Fibroblast of skin of left quadriceps (primary cell): ENCODE data around the gene NXPH1.

Experiments used
- DNase-seq, 2 experiments: peaks; one replicate each; pipeline ENCODE4 v3.0.0-alpha.2; 2013; ENCODE audit warnings: low read depth in 2 of 2

NXPH1 gene

GRCh38 chr7:8499128-8499527 lies 65.7 kb downstream of the NXPH1 start:
- DNase-seq = no peak

DNA sequence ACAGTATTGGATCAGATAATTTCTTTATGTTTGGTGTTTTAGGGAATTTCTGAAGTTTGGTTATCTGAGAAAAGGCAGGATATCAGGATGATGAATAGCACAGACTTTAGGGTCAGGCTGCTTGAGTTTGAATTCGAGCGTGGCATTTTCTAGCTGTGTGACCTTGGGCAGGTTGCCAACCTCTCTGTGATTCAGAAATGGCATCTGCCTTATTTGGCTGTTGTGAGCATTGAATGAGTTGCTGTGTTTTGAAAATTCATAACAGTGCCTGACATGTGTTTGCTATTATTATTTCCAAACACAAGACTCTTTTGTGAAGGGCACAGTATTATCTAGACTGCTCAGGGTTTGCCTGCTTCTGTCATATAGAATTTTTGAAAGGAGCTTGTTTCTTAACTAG lies 66.9 kb downstream of the NXPH1 start:
- DNase-seq = no peak

GRCh38 chr7:8507566-8507965 lies 74.2 kb downstream of the NXPH1 start:
- DNase-seq = no peak

DNA sequence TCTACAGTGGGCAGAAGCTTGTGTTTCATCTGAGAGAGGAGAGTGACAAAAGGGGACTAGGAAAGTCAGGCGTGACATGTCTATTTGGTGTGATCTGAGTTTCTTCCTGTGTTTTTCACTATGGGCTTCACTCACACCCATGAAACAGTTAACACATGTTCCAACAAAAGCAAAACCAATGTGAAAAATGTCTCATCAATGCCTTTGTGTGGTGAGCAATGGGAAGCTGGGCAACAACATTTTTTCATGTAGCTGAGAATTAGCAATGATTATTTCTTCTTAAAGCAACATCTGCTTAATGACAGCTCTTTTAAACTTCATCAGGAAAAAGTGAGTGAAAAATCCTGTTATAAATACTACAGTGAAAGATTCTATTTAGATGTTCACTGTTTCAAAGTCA lies 76.2 kb downstream of the NXPH1 start:
- no peak for DNase-seq

- no peak for DNase-seq
Measured at GRCh38 chr7:8511855-8512254, 78.4 kb downstream of the NXPH1 start.

DNA sequence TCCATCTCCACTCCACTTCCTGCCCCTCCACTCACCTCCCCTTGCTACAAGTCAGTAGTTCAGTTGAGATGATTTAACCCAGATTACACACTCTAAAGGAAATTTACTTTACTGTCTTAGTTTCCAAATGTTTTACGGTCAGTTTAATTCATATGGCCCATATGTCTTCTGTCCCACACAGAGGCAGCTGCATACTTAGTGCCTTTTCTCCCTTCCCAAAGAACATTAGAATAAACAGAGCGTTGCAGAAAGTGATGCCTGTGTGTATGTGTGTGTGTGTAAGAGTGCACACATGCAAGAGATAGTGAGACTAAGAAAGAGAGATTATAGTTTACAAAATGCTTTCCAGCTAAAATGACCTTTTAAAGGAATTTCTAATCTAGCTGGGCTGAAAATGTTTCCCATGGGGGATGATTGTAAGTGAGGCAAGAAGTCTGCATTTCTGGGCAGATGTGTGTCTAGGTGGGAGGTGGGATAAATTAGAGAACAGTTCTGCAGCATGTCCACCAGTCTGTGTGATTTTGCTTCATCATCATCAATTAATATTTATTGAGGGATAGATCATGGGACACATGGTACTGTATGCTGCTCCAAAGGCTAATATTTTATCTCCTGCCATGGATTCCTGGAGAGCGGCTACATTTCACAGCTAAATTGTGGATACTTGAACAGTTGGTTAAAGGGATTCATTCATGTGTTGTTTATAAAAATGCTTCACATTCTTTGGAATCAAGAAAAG lies 81.5 kb downstream of the NXPH1 start:
- no peak for DNase-seq

- DNase-seq = no peak
Measured at GRCh38 chr7:8515640-8516185, 82.3 kb downstream of the NXPH1 start.

DNA sequence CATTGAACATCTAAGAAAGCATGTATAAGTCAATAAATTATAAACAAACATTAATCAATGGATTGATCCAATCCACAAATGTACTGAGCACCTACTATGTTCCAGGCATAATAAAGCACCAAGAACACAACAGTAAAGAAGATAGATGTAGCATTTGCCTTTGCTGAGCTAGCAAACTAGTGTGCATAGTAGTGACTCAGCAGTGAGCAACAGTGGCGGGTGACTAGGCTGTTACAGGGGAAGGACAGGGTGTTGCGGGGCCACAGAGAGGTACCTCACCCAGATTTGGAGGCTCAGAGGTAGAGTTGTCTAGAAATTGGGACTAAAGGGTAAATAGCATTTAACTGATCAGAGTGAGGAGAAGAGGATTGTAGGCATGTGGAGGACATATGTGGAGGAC lies 83.6 kb downstream of the NXPH1 start:
- DNase-seq = no peak

- no peak for DNase-seq
Measured at GRCh38 chr7:8528311-8528710, 94.9 kb downstream of the NXPH1 start.

GRCh38 chr7:8531991-8532515 lies 98.6 kb downstream of the NXPH1 start:
- no peak for DNase-seq

DNA sequence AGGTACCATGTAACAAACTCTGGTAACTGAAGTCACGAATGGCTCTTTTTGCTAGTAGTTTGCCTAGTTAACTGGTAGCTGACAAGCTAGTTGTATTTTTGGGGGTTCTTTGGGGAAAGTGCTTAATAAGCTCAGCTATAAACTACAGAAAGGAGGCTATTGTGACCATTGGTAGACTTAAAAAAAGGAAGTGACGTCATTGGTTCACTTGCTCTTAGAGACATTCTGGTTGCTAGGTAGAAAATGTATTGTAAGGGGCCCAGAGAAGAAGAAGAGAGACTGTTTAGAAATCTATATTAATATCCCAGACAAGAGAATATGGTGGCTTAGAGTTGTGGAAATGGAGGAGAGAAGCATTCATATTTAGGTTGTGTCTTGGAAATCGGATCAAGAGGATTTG lies 103.0 kb downstream of the NXPH1 start:
- DNase-seq = no peak

DNA sequence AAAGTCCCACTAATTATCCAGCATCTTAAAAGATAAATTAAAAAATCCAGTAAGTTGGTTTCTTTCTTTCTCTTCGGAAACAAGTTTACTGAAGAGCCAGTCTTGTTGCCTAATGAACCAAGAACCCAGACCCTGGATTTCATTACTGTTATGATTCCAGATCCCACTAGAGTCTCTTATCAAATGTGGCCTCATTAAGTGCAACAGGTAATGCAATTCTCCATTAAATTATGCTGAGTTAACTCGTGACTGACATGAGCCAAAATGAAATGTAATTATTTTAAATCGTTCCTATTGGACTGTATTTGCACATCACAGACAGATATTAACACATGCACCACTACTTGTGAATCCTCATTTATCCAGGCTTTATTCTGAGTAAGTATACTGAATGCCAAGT lies 115.6 kb downstream of the NXPH1 start:
- DNase-seq = no peak

DNA sequence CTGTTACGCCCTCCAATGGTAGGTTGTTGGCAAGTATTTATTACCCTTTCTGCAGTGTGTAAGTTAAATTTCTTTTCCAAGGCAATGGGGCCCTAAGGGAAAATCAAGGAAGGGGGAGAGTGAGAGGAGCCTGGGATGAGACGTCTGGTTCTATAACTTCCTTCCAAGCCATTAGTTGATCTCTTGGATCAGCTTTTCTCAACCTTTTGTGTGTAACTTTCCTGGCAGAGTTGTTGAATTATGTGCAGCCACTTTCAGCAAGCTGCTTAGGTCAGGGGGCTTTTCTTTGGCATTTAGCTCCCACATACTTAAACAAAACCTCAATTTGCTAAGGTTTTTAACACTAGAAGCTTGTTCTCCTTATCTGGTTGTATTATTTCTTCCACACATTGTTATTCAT lies 127.1 kb downstream of the NXPH1 start:
- DNase-seq = no peak

DNA sequence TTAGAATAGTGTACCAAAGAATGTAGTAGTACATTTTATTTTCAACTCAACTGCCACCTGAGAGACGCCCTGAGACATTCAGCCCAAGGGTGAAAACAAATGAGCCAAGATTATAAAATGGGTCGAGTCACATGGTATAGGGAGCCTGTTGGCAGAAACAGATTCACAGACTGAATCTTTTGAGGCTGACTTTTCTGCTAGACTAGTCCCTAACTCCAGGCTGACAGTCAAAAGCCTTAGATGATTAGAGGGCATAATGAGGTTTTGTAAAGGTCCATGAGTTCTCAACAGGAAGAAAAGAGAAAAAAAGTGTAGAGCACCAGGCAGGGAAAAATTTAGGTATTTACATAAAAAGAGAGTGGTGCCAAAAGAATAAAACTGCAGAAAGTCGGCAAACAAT lies 128.0 kb downstream of the NXPH1 start:
- no peak for DNase-seq

DNA sequence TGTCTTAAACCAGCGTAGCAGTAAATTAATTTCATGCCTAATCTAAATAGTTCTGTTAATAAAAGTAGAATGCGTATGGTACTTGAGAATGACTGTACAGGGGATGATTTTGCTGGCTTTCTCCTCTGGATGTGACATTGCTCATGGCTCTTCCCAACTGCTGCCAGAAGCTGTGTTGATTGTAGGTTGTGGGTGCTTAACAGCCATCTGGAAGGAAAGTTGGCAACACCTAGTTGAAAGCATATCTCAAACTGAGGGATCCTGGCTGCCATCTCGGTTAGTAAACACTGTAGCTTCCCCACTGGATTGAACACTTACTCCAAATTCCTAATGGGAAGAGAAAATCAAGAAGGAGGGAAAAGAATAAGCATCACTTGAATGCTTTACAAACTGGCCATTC lies 130.9 kb downstream of the NXPH1 start:
- no peak for DNase-seq

- no peak for DNase-seq
Measured at GRCh38 chr7:8566016-8566415, 132.6 kb downstream of the NXPH1 start.

DNA sequence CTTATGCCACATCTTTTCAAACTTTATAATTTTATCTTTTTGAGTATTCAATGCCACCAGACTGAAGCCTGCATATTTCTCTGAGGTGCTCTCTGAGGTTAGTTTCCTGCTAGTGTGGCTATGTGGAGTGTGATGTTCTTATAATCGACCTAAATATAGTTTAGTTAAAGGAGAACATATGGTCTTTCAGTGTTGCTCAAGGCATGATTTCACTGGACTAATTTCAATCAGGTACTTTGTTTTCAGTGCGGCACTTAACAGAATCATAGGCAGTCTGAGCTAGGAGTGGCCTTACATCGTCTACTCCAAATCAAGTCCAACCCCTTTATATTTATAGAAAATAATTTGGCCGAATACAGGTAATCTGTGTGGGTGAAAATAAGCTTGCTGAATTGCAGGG lies 134.2 kb downstream of the NXPH1 start:
- DNase-seq = no peak

DNA sequence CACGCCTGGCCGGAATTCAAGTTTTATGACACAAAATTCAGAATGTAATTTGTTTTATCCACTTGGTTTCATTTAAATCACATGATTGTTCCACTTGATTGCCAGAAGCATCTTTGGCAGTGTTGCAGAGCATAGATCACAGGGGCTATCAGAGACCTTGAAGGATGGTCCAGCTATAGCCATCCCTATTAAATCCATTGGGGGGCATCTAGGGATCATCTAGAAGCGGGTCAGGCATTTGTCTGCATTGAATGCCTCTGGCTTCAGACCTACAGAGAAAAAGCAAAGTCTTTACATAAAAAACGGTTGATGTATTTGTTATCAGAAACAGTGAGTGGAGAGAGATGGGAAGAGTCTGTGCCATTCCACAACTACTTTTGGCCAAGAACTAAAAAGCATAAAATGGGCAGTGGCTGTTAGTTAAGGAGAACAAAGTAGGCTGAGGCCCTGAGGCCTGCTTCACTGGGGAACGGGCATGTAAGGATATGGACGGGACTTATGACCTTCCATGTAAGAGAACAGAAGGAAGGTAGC lies 146.3 kb downstream of the NXPH1 start:
- DNase-seq = no peak

DNA sequence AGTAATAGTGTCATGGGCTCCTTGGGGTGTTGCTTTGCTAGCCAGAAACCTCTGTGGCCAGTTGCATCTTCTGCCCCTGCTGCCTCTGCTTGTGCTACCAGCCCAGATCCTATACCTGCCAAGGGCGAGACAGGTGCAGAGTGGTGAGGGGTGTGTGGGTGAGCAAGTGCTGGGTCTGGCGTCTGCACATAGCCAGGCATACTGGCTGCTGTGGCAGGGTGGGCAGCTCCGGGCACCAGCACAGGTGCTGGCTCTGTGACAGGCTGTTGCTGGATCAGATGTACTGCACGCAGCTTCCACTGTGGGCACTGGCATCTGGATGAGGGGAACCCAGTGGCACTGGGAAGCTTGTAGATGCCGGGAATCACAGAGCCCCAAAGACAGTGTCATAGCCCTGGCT lies 148.4 kb downstream of the NXPH1 start:
- no peak for DNase-seq

DNA sequence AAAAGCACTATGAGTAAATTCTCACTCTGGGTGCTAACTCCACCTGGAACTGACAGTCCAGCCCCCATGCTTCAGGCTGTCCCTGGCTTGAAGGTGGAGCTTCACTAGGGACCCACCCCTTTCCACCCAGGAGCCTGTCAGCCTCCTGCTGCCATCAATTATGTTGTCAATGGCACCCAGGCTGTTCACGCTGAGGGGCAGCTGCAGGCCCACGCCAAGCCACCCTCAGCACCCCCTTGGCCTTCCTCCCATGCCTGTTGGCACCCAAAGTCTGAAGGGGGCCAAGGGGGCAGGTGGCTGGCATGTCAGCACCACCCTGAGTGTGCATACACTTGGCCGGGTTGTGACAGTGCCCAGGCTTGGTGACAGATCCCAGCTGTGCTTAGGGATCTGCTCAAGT lies 149.3 kb downstream of the NXPH1 start:
- no peak for DNase-seq

DNA sequence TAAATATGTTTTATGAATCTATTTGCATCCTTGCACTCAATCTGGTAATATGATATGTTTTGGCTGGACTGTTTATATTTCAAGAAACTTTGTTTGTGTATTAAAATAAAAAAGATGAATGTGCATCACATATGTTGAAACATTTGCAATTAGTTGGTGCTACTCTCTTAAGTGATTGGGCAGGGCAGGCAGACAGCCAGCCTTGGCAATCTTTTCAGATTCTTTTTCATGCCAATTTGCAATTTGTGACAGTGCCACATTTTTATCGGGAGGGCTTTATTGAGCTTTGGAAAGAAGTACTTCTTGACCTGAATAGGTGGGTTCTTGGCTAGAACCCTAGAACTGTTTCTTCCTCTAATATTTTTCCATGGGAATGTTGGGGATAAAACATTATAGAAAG lies 152.2 kb downstream of the NXPH1 start:
- no peak for DNase-seq

DNA sequence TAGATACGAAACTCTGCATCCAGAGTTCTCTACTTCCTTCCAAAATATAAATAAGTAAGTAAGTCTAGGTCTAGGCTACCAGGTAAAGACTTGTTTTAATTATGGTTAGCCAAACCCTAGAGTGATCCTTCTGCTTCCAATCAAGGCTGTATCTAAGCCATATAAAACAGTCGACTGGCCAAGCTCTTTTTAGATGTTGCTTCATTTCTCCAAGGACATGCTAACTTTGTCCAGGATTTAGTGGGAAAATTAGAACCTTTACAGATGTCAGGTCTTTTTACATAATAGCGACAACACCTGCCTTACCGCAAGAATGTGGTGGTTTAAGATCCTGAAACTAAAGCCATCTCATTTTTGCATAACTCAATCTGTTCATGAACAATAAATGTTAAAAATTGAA lies 156.8 kb downstream of the NXPH1 start:
- DNase-seq = no peak

- no peak for DNase-seq
Measured at GRCh38 chr7:8590791-8591190, 157.4 kb downstream of the NXPH1 start.

DNA sequence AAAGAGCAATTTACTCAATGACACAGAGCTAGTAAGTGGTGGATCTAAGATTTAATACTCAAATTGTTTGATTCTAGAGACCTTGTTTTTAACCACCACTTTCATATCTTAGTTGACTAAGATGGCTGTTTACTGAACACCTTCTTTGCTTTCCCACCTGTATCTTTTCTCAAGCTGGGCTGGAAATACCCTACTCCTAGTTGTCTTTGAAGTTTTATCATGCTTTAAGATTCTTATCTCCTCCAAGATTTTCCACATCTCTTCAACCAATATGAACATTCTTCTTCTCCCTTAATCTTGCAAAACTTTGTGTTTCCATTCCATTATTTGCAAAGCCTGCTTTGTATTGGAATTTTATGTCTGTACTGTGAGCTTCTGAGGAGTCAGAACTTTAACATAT lies 157.9 kb downstream of the NXPH1 start:
- no peak for DNase-seq
